ENCODE data around the gene INPP1.

The INPP1 gene

DNA sequence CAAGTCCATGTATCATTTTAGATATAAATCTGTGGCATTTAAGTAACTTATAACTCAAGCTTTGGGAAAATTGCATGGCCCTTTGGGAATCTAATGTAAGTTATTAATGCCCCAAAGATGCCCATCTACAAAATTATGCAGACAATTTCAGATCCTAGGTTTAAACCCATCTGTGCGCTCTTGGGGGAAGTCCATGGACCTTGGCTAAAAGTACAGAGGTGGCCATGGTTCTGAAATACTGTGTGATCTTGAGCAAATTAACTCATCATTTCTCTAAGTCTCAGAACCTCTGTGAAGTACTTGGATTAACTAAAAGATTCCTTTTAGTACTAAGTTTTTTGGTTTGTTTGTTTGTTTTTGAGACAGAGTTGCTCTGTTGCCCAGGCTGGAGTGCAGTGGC, 19.5 kb downstream of the INPP1 start:
- Histone ChIP-seq H3K9me3 (ENCODE audit: low read length) (no peaks in the 10 kb centered on the region), H4K20me1 (ENCODE audit: insufficient read depth, low read length) (no peaks in the 10 kb centered on the region), H3K9me2 (ENCODE audit: low read depth, low read length) (no peaks in the 10 kb centered on the region), H3K36me3 (ENCODE audit: insufficient read depth, low read length) (no peaks in the 10 kb centered on the region), H3K27ac (ENCODE audit: low read depth, low read length, poor library complexity, severe bottlenecking) (no peak overlapping the region), H3K9ac (ENCODE audit: low read length) (no peak overlapping the region), H3K27me3 (ENCODE audit: insufficient read depth, low read length) (no peaks in the 10 kb centered on the region), H3F3A (ENCODE audit: insufficient read depth, low read length) (no peaks in the 10 kb centered on the region), H3K4me3 (ENCODE audit: low read depth, low read length, poor library complexity, severe bottlenecking) (no peak overlapping the region), H3K4me1 (ENCODE audit: insufficient read depth, low read length, severe bottlenecking) (no peaks in the 10 kb centered on the region), H2AFZ (ENCODE audit: low read length) (no peak overlapping the region), H3K4me2 (ENCODE audit: low read length) (no peak overlapping the region), H3K79me2 (ENCODE audit: insufficient read depth, low read length) (no peaks in the 10 kb centered on the region)
- TF ChIP-seq CTCF (IDR thresholded peaks at IDR 0.05; ENCODE audit: low read length) (no peak), EZH2 (IDR thresholded peaks at IDR 0.05; ENCODE audit: borderline replicate concordance, low read length) (no peak)

DNA sequence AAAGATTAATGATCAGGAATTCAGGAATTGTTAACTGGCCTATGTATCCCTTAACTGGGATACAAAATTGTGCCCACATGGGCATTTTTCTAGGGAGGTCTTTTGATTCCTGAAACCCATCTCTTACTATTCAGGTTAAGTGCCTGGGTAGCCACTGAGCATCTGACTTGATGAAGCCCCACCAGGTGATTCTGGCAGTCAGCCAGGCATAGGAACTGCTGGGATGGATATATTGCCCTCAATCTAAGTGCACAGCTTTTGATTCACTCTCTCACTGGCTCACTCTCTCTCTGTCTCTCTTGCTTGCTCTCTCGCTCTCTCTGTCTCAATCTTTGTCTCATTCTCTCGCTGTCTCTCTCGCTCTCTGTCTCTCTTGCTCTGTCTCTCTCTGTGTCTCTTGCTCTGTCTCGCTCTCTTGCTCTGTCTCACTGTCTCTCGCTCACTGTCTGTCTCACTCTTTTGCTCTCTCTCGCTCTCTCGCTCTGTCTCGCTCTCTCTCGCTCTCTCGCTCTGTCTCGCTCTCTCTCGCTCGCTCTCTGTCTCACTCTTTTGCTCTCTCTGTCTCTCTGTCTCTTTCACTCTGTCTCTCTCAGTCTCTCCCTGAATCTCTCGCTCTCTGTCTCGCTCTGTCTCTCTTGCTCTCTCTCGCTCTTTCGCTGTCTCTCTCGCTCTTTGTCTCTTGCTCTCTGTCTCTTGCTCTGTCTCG, 22.3 kb downstream of the INPP1 start:
- Histone ChIP-seq H2AFZ (ENCODE audit: low read length) (no peak overlapping the region), H3K27ac (ENCODE audit: low read depth, low read length, poor library complexity, severe bottlenecking) (no peak overlapping the region), H3K4me1 (ENCODE audit: insufficient read depth, low read length, severe bottlenecking) (no peaks in the 10 kb centered on the region), H3K27me3 (ENCODE audit: insufficient read depth, low read length) (no peaks in the 10 kb centered on the region), H4K20me1 (ENCODE audit: insufficient read depth, low read length) (no peaks in the 10 kb centered on the region), H3K36me3 (ENCODE audit: insufficient read depth, low read length) (no peaks in the 10 kb centered on the region), H3K9me3 (ENCODE audit: low read length) (no peaks in the 10 kb centered on the region), H3K4me2 (ENCODE audit: low read length) (no peak overlapping the region), H3K9me2 (ENCODE audit: low read depth, low read length) (no peaks in the 10 kb centered on the region), H3K4me3 (ENCODE audit: low read depth, low read length, poor library complexity, severe bottlenecking) (no peak overlapping the region), H3F3A (ENCODE audit: insufficient read depth, low read length) (no peaks in the 10 kb centered on the region), H3K9ac (ENCODE audit: low read length) (no peak overlapping the region), H3K79me2 (ENCODE audit: insufficient read depth, low read length) (no peaks in the 10 kb centered on the region)
- TF ChIP-seq EZH2 (IDR thresholded peaks at IDR 0.05; ENCODE audit: borderline replicate concordance, low read length) (no peak), CTCF (IDR thresholded peaks at IDR 0.05; ENCODE audit: low read length) (no peak)

GRCh38 chr2:190366248-190366753, 22.9 kb downstream of the INPP1 start:
- no peaks in the 10 kb centered on the region for H3K27me3 ChIP-seq (ENCODE audit: insufficient read depth, low read length)
- H3K9me3 ChIP-seq (ENCODE audit: low read length): no peaks in the 10 kb centered on the region
- no peak overlapping the region for H3K27ac ChIP-seq (ENCODE audit: low read depth, low read length, poor library complexity, severe bottlenecking)
- H3K79me2 ChIP-seq (ENCODE audit: insufficient read depth, low read length): no peaks in the 10 kb centered on the region
- H4K20me1 ChIP-seq (ENCODE audit: insufficient read depth, low read length): no peaks in the 10 kb centered on the region
- H2AFZ ChIP-seq (ENCODE audit: low read length): no peak overlapping the region
- H3K4me2 ChIP-seq (ENCODE audit: low read length): no peak overlapping the region
- no peaks in the 10 kb centered on the region for H3K36me3 ChIP-seq (ENCODE audit: insufficient read depth, low read length)
- no peaks in the 10 kb centered on the region for H3K4me1 ChIP-seq (ENCODE audit: insufficient read depth, low read length, severe bottlenecking)
- no peaks in the 10 kb centered on the region for H3K9me2 ChIP-seq (ENCODE audit: low read depth, low read length)
- no peaks in the 10 kb centered on the region for H3F3A ChIP-seq (ENCODE audit: insufficient read depth, low read length)
- H3K4me3 ChIP-seq (ENCODE audit: low read depth, low read length, poor library complexity, severe bottlenecking): no peak overlapping the region
- no peak for TF ChIP-seq CTCF (IDR thresholded peaks at IDR 0.05; ENCODE audit: low read length)
- TF ChIP-seq EZH2 (IDR thresholded peaks at IDR 0.05; ENCODE audit: borderline replicate concordance, low read length): no peak
- H3K9ac ChIP-seq (ENCODE audit: low read length): no peak overlapping the region

Measured in OCI-LY1 (cell line).